Small intestine (tissue), 7 donors: ENCODE results near the gene FAM241A. TPM values are rescaled to one million over a fixed set of nuclear protein-coding genes. Genes with fewer than 3 reads are reported as not detected.

ENCODE experiments used
- DNase-seq, 2 donors: peaks; one replicate each; pipeline versions ENCODE4 v3.0.0 to v3.0.0-alpha.2; 2013
- FAIRE-seq: peaks from 2 replicates; lab custom pipeline; 2012; peaks lifted over from hg19 to GRCh38; lab: Jason Lieb, UNC
- H3K27ac ChIP-seq, 3 donors: one replicate each; pipeline ENCODE4 v1.5.1; 2013; ENCODE audit warnings: low read length in 2 of 3, mild to moderate bottlenecking in 2 of 3, control low read depth in 1 of 3, inconsistent platforms in 1 of 3, low read depth in 1 of 3, moderate library complexity in 1 of 3
- H3K27me3 ChIP-seq, 3 donors: one replicate each; pipeline ENCODE4 v1.6.1; 2013; ENCODE audit warnings: low read length in 3 of 3, inconsistent platforms in 1 of 3; ENCODE audit not compliant: control insufficient read depth in 3 of 3, insufficient read depth in 3 of 3
- H3K36me3 ChIP-seq, 3 donors: one replicate each; pipeline ENCODE4 v1.6.1; 2013; ENCODE audit warnings: low read length in 3 of 3, inconsistent platforms in 1 of 3, low read depth in 1 of 3, mild to moderate bottlenecking in 1 of 3, moderate library complexity in 1 of 3; ENCODE audit not compliant: control insufficient read depth in 3 of 3, insufficient read depth in 2 of 3
- H3K4me1 ChIP-seq, 3 donors: one replicate each; pipeline ENCODE4 v1.6.1; 2013; ENCODE audit warnings: low read length in 2 of 3, inconsistent platforms in 1 of 3, low read depth in 1 of 3, mild to moderate bottlenecking in 1 of 3, moderate library complexity in 1 of 3; ENCODE audit not compliant: control insufficient read depth in 3 of 3, insufficient read depth in 2 of 3
- H3K4me3 ChIP-seq, 3 donors: one replicate each; pipeline ENCODE4 v1.5.1; 2013; ENCODE audit warnings: low read length in 3 of 3, control low read depth in 1 of 3, inconsistent platforms in 1 of 3, low read depth in 1 of 3, mild to moderate bottlenecking in 1 of 3, moderate library complexity in 1 of 3
- H3K9me3 ChIP-seq, 2 donors: one replicate each; pipeline ENCODE4 v1.6.1; 2013; ENCODE audit warnings: low read depth in 1 of 2, low read length in 1 of 2; ENCODE audit not compliant: control insufficient read depth in 2 of 2, insufficient read depth in 1 of 2
- WGBS, 3 donors: extraction: QIAGEN DNeasy Blood & Tissue Kit; methylation state at CpG; one replicate each; pipeline ENCODE4 v1.1.7; 2013; 5-methylcytosine and 5-hydroxymethylcytosine counted together
- polyA plus RNA-seq, 4 donors: library from polyadenylated mRNA; stranded (reverse) in 3 of 4; unstranded in 1 of 4; fragments of 200-250 nt in 3 of 4; fragments of 120-200 nt in 1 of 4; gene quantifications; one replicate each; pipeline versions ENCODE4 v1.2.1 to v1.2.3, GENCODE V29; 2013
- donor health status: healthy with polysubstance abuse.
- donor health status: control.
- donor health status: control.
- donor health status: Bipolar disorder and iron deficiency.
- donor health status: healthy.

FAM241A gene
- polyA plus RNA-seq, 4 donors: 0.45 to 1.9 (median 0.97) TPM

GRCh38 chr4:112238833-112239232 is 93.6 kb downstream of the FAM241A start:
- FAIRE-seq (no peak), DNase-seq (no peak)
- Histone ChIP-seq H3K9me3 (no peaks in the 10 kb centered on the region), H3K4me1 (no peaks in the 10 kb centered on the region), H3K27me3 (no peaks in the 10 kb centered on the region), H3K4me3 (no peak overlapping the region), H3K36me3 (peaks cover 0 to 4% (median 2%) of the 10 kb centered on the region in 3 donors), H3K27ac (no peak overlapping the region)
- WGBS, 3 donors: 94 to 97% (median 95%) methylated on average over 2 of the region's 2 CpGs

Other genes with a start within 250 kb of the FAM241A start
- gene AP1AR, start 86.3 kb downstream of the FAM241A start, polyA plus RNA-seq: 10 to 100 TPM; 16.8 to 51.6 (median 26.3) TPM
- 10 to 100 TPM in 1 of 4 donors, 1 to 10 TPM in 2, under 1 TPM in 1; 0.89 to 11.3 (median 7.0) TPM for gene TIFA, start 140.4 kb downstream of the FAM241A start, polyA plus RNA-seq
- 10 to 100 TPM in 1 of 4 donors, 1 to 10 TPM in 3; 4.3 to 26.9 (median 6.1) TPM for gene ALPK1, start 151.9 kb downstream of the FAM241A start, polyA plus RNA-seq